Activated T-cell treated with anti-CD3 and anti-CD28 coated beads, Interleukin-2, amount 50 U/mL, for 1 hour (primary cell): ENCODE measurements around the gene TTC13.

Experiments used
- DNase-seq: peaks from one replicate; pipeline ENCODE4 v3.0.0-alpha.2; 2020

The TTC13 gene

GRCh38 chr1:230939806-230940489 lies 38.7 kb downstream of the TTC13 start:
- DNase-seq = no peak

- no peak for DNase-seq
Measured at GRCh38 chr1:230938924-230939368, 39.7 kb downstream of the TTC13 start.

DNA sequence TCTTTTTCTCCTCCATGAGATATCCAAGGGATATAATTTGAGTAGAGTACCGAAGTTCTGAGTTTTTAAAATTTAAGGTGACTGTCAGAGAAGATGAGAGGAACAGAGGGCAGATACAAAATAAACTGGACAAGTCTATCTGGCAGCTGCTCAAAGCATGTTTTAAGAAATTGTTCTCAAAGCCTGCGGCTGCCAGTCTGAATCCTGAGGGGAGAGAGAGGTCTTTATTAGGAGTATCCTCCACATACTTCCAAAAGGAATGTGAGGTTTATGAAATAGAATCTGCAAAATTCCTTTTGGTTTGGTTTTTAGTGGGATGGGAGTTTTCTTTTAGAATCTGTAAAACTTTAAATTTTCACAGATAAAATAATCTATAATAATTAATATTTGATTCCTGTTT lies 41.3 kb downstream of the TTC13 start:
- no peak for DNase-seq

- DNase-seq = no peak
Measured at GRCh38 chr1:230936475-230936874, 42.2 kb downstream of the TTC13 start.

DNA sequence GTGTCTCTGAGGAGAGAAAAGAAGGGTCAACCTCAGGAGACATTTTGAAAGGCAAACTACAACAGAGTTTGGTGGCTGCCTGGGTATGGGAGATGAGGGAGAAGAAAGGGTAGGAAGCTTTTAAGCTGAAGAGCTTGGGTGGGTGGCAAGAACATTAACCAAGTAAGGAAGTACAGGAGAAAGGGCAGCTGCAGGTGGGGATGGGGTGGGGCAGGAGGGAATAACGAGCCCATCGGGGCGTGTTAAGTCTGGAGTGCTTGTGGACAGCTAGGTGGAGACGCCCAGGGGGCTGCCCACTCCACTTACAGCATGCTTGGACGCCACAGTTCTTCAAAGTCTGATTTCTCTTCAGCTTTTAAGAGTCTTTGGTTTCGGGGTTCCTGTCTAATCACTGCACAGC lies 42.8 kb downstream of the TTC13 start:
- no peak for DNase-seq

DNA sequence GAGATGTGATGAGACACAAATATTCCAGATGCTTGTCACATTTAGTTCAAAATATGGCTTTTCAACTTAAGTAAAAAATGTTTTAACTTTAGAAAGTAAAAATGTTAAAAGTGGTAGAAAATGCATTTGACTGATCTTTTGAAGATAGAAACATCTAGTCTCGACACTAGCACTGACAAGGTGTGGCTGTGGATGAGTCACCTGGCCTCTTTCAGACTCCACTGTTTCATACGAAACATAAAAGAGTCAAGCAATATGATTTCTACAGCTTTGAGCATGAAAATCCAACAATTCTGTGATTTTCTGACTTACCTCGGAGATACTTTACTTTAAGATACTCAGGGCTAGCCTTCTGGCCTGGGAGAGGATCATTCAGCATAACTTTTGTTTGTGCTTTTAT lies 47.7 kb downstream of the TTC13 start:
- no peak for DNase-seq

DNA sequence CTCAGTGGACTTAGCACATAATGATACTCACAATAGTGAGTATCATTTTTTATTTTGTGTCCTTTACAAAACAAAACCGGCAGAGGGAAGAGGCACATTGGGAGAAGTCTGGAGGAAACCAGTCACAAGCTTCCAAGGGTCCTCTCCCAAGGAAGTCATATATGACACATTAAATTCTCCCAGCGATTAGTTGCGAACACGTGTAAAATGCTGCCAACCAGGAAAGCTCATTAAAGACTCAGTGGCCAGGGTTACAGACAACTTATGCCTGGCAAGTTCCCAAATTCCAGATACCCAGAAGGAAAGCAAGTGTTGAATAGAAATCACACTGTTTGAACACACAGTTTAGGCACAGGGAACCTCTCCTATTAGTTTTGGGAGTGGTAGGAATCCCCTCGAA lies 52.5 kb downstream of the TTC13 start:
- no peak for DNase-seq

- DNase-seq = no peak
Measured at GRCh38 chr1:230925608-230926007, 53.1 kb downstream of the TTC13 start.

- no peak for DNase-seq
Measured at GRCh38 chr1:230923176-230923575, 55.5 kb downstream of the TTC13 start.

- no peak for DNase-seq
Measured at GRCh38 chr1:230922620-230923019, 56.0 kb downstream of the TTC13 start.

- DNase-seq = no peak
Measured at GRCh38 chr1:230919207-230919606, 59.5 kb downstream of the TTC13 start.

DNA sequence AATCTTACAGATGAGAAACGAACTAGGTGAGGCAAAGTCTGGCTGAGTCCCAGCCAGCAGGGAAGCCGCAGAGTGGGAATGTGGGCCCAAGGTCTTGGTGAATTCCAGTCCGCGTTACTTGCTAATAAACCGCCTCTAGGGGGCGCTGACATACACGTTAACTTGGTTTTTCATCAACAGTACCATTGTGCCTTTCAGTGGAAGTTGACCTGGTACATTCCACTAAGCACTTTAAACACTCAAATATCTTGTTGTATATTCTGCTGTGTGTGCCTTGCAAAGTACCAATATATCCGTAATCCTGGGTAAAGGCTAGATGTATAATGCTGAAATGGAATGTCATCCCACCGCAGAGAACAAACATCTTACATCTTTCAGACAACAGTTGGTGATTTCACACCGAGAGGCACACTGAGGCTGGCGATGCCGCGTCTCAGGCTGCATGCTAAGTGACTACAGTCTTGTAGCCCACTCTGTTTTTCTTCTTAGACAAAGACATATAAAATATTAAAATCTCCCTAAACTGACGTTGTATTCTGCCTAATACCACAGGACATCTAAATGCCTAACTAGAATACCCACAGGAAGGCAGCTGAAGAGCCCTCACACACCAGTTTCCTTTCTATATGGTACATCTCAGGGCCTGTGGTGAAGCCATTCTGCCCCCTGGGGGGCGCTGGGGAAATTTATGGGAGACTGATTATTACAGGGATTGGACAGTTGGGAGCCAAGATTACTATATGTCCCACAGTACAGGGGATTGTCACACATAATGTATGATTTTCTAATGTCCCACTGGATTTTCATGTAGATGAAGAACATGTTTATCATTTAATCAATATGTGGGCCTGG lies 61.2 kb downstream of the TTC13 start:
- DNase-seq = peak; percentile 61

DNA sequence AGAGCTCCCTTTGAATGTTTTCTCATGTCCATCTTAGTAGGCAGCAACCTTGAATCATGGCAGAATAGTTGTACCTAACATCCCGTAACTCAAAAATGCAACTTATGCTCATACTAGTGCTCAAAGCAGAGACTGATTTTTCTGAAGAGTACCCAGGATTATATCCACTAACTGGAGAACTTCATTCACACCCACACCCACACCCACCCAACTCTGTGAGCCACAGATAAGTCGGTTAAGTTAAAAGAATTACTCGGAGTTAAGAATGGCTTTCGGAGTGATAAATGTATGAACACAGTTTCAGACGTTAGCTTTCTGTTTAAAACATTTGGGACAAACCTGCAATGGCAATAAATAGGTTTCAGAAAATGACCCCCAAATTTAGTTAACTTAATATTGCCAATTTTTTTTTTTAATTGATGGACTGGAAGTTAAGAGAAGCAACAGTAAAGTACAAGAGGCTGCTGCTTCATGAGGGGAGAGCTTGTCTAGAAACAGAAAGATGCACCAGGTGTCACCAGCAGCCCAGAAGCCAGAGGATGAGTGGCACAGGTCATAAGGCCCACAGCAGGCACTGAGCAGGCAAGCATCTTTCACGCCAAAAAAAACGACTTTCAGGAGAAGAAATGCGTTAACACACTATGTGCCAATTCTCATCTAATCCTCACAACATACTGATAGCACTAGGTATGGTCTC lies 61.9 kb downstream of the TTC13 start:
- DNase-seq = no peak

DNA sequence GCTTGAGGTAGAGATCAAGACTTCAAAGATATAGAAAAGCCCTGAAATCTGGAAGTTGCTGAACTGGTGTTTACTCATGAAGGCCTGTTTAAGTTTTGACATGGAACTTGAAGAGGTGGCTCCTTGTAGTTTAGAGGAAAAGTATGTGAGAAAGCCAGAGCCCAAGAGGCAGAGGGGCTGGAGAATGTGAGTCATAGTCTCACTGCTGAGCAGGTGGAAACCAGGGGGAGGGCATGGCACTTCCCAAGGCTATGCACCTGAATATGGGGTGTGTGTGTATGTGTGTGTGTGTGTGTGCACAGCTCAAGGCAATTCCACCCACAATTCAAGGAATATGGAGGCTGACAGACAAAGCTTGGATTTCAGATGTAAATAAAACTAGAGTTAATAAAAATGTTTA lies 63.6 kb downstream of the TTC13 start:
- no peak for DNase-seq

DNA sequence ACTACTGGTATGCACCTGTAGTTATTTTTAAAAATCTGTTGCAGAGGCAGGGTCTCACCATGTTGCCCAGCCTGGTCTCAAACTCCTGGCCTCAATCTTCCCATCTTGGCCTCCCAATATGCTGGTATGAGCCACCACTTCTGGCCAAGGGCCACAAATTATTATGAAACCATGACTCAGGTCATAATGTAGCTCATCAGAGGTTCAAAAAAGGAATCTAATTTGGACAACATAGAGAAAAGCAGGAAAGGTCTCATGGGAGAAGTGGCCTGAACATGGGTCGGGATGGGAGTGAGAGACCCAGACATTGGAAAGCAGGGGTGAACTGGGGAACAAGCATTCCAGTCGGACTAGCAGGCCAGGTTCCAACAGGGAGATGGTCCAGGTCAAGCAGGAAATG lies 65.2 kb downstream of the TTC13 start:
- no peak for DNase-seq

GRCh38 chr1:230910755-230911117 lies 67.9 kb downstream of the TTC13 start:
- DNase-seq = no peak

DNA sequence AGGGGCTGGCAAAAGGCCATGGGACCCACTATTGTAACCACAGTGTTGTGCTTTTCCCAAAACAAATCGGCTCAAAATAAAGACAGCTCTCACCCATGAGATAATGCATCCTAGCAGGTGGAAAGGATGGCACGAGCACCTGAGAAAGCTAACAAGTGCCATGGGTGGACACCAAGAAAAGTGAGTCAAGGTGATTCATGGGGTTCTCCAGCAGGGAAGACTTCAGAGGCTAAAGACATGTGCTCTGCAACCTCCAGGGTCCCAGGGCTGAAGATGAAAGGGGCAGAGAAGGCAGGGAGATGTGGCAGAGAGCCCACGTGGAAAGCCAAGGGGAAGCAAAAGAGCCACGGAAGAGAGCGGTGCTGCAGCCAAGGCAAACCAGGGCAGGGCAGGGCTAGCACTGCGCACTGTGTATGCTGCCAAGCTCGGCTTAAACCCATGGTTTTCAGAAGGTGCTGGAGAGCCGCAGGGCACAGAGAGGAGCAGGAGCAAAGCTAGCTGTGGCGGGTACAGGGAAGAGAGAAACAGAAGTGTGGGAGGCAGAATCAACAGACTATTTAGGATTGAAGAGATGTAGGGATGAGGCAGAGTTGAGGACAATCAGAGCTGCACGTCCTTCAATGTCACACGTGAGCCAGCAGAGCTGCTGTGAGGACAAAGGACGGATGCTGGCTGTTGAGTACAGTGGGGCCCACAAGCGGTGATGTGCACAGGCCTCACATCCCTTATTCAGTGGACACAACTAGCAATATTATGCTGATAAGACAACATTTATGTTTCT lies 68.5 kb downstream of the TTC13 start:
- DNase-seq = no peak

- no peak for DNase-seq
Measured at GRCh38 chr1:230907472-230908205, 71.0 kb downstream of the TTC13 start.

DNA sequence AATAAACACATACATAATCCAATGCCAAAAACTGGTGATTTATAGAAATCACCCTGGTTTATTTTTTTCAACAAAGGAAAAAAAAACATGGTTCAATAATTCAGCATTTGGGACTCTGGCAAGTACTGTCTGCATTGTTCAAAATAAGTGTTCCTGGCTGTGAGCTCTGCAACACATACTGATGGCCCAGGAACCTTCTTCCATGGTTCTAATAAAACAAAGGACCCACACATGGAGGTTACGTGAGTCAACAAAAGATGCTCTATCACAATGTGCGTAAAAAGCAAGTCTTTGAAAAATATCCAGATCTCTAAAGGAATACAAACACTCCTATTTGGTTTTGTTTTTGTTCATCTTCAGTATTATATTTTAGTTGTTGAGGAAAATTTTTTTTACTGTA lies 72.4 kb downstream of the TTC13 start:
- no peak for DNase-seq

DNA sequence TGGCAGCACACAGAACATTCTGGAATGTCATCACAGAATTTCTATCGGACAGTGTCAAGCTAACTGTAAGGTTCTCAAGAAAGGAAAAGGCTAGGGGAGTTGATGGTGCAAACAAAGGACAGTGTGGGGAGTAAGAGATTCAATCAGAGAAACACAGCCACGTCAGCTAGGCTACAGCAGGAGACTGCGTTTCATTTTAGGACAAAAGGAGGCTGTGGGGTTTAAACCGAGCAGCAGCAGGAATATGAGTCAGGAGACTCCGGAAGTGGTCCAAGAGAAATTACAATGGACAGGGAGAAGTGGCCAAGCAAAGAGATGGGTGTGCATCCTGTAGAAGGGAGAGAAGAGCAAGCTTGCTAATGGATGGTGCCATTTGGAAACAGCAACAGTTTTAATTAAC lies 72.9 kb downstream of the TTC13 start:
- DNase-seq = no peak

- no peak for DNase-seq
Measured at GRCh38 chr1:230902349-230902923, 76.2 kb downstream of the TTC13 start.

DNA sequence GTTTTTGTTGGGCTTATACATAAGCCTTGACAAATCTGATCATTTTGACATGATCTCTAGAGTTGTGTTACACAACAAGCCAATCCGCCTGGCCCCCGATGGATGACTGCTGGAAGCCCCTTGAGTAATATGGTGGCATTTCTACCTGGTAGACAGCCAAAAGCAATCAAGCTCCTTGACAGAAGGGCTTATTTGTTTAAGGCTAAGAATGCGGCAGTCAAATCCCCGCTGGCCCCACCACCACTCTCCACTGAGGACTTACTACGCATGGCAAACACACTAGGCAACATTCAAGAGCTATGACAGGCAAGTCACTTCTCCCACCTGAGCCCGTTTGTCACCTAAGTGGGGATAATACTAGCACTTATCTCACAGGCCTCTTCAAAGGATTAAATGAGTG lies 77.0 kb downstream of the TTC13 start:
- DNase-seq = no peak
